ENCODE measurements around the gene UBTF. TPM values are rescaled to one million over a fixed set of nuclear protein-coding genes. Genes with fewer than 3 reads are reported as not detected.

Gene UBTF
- total RNA-seq, 1 donor from 2014 or later = 97.6 TPM

DNA sequence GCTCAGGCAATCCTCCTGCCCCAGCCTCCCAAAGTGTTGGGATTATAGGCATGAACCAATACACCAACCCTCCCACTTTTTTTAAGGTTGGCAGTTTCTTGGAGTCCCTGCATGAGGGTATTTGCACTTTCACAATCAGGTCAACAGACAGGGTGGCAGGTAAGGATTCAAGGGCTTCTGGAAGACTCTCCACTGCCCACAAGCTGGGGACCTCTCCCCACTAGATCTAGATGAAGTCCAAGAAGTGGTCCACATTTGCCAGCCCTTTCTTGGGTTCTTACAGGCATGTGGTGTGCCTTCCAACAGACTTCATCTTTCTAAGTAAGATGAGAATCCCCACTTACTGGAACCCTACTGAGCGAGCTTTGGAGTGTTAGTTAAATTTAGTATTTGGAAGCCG, 45.0 kb downstream of the UBTF start:
- no peaks in the 10 kb centered on the region for H3K27me3 Mint-ChIP-seq (ENCODE audit: unreplicated experiment)

DNA sequence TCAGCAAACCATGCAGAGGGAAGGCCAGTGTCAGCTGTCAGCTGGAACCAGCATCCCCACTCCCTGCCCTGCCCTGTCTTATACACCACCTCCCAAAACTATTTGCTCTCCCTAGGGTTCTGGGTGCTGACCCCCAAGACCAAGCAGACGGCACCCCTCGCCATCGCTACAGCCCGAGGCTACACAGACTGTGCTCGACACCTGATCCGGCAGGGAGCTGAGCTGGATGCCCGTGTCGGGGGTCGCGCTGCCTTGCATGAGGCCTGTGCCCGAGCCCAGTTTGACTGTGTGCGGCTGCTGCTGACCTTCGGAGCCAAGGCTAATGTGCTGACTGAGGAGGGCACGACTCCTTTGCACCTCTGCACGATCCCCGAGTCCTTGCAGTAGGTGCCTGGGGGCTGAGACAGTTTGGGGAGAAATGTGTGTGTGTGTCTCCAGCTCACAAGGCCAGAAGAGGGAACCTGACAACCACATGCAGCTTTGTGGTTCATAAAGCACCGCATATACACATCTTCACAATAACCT, 47.5 kb downstream of the UBTF start:
- DNase-seq = no peak
- Mint-ChIP-seq H3K4me3 (ENCODE audit: unreplicated experiment) (no peak overlapping the region), H3K27me3 (ENCODE audit: unreplicated experiment) (no peaks in the 10 kb centered on the region), H3K4me1 (ENCODE audit: low read depth, unreplicated experiment) (peaks cover 7% of the 10 kb centered on the region), H3K36me3 (ENCODE audit: unreplicated experiment) (no peaks in the 10 kb centered on the region), H3K27ac (ENCODE audit: unreplicated experiment) (peak overlapping the region; percentile 43), H3K9me3 (ENCODE audit: unreplicated experiment) (no peaks in the 10 kb centered on the region)
- TF ChIP-seq, protein P1, sequence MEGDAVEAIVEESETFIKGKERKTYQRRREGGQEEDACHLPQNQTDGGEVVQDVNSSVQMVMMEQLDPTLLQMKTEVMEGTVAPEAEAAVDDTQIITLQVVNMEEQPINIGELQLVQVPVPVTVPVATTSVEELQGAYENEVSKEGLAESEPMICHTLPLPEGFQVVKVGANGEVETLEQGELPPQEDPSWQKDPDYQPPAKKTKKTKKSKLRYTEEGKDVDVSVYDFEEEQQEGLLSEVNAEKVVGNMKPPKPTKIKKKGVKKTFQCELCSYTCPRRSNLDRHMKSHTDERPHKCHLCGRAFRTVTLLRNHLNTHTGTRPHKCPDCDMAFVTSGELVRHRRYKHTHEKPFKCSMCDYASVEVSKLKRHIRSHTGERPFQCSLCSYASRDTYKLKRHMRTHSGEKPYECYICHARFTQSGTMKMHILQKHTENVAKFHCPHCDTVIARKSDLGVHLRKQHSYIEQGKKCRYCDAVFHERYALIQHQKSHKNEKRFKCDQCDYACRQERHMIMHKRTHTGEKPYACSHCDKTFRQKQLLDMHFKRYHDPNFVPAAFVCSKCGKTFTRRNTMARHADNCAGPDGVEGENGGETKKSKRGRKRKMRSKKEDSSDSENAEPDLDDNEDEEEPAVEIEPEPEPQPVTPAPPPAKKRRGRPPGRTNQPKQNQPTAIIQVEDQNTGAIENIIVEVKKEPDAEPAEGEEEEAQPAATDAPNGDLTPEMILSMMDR (IDR thresholded peaks at IDR 0.05; ENCODE audit: partially characterized antibody, unreplicated experiment) = no peak

More for the DNA sequence above, 45.0 kb downstream of the UBTF start:
- TF ChIP-seq, protein P1 (IDR thresholded peaks at IDR 0.05; ENCODE audit: partially characterized antibody, unreplicated experiment) = no peak
- Mint-ChIP-seq H3K36me3 (ENCODE audit: unreplicated experiment) (peaks cover 5% of the 10 kb centered on the region), H3K27ac (ENCODE audit: unreplicated experiment) (no peak overlapping the region), H3K9me3 (ENCODE audit: unreplicated experiment) (no peaks in the 10 kb centered on the region), H3K4me3 (ENCODE audit: unreplicated experiment) (no peak overlapping the region), H3K4me1 (ENCODE audit: low read depth, unreplicated experiment) (peaks cover 4% of the 10 kb centered on the region)
- no peak for DNase-seq

DNA sequence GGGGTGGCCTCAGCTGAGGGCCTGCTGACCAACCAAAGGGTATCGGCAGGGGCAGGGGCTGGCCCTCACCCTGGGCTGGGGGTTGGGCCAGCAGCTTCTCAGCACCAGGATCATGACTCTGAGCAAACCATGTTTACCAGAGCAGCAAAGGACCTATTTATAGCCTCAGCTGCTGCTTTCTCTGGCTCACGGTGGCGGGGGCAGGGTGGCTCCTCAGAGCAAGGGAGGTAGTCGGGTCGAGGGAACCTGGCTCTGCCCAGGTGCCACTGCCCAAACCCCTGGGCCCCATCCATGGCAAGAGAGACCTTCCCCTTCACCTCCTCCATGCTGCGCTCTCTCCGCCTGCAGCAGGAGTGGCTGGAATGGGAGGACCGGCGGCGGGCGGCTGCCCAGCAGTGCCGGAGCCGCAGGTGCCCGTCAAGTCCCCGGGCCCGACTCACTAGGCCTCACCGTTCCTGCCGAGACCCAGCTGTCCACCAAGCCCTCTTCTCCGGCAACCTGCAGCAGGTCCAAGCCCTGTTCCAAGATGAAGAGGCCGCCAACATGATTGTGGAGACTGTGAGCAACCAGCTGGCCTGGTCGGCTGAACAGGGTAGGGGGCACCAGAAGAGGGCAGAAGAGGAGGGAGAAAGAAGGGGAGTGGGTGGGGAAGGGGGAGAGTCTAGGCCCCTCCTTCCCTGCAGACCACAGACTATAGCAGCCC, 48.8 kb downstream of the UBTF start, which contains the start of gene ASB16:
ASB16 (plus strand) TSS at position 206 of the 703 bp plus-strand sequence; CDS start at position 292, 86 bp downstream.
- peaks cover 7% of the 10 kb centered on the region for H3K4me1 Mint-ChIP-seq (ENCODE audit: low read depth, unreplicated experiment)
- no peak for DNase-seq
- peak within 1 kb of the TSS; percentile 55 for H3K4me3 Mint-ChIP-seq (ENCODE audit: unreplicated experiment)

DNA sequence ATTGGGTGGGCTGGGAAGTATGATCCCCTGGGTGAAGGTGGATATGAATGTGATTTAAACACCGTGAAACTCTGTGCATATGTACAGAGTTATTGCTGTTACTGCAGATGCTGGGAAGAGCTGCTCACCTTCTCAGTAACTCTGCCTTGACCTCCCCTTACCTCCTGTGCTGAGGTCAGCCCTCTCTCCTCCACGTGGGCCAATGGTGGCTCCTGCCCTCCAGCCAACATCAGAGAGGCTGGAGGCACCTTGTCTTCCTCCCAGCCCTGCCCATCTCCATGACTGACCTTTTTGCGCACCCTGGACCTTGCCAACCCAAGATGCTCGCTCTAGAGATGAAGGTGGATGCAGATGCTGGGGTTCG, 49.4 kb downstream of the UBTF start:
- DNase-seq = no peak
- Mint-ChIP-seq H3K27ac (ENCODE audit: unreplicated experiment) (peak overlapping the region; percentile 75), H3K9me3 (ENCODE audit: unreplicated experiment) (no peaks in the 10 kb centered on the region), H3K36me3 (ENCODE audit: unreplicated experiment) (no peaks in the 10 kb centered on the region), H3K27me3 (ENCODE audit: unreplicated experiment) (no peaks in the 10 kb centered on the region), H3K4me1 (ENCODE audit: low read depth, unreplicated experiment) (peaks cover 7% of the 10 kb centered on the region), H3K4me3 (ENCODE audit: unreplicated experiment) (peak overlapping the region; percentile 55)
- TF ChIP-seq, protein P1 (IDR thresholded peaks at IDR 0.05; ENCODE audit: partially characterized antibody, unreplicated experiment) = no peak

More for the DNA sequence above, 48.8 kb downstream of the UBTF start, which contains the start of gene ASB16:
- no peaks in the 10 kb centered on the region for H3K9me3 Mint-ChIP-seq (ENCODE audit: unreplicated experiment)
- TF ChIP-seq, protein P1 (IDR thresholded peaks at IDR 0.05; ENCODE audit: partially characterized antibody, unreplicated experiment) = no peak
- no peaks in the 10 kb centered on the region for H3K36me3 Mint-ChIP-seq (ENCODE audit: unreplicated experiment)
- H3K27me3 Mint-ChIP-seq (ENCODE audit: unreplicated experiment) = no peaks in the 10 kb centered on the region
- peak within 1 kb of the TSS; percentile 75 for H3K27ac Mint-ChIP-seq (ENCODE audit: unreplicated experiment)
